Measurements from ENCODE around the gene NHSL2.

Gene NHSL2

DNA sequence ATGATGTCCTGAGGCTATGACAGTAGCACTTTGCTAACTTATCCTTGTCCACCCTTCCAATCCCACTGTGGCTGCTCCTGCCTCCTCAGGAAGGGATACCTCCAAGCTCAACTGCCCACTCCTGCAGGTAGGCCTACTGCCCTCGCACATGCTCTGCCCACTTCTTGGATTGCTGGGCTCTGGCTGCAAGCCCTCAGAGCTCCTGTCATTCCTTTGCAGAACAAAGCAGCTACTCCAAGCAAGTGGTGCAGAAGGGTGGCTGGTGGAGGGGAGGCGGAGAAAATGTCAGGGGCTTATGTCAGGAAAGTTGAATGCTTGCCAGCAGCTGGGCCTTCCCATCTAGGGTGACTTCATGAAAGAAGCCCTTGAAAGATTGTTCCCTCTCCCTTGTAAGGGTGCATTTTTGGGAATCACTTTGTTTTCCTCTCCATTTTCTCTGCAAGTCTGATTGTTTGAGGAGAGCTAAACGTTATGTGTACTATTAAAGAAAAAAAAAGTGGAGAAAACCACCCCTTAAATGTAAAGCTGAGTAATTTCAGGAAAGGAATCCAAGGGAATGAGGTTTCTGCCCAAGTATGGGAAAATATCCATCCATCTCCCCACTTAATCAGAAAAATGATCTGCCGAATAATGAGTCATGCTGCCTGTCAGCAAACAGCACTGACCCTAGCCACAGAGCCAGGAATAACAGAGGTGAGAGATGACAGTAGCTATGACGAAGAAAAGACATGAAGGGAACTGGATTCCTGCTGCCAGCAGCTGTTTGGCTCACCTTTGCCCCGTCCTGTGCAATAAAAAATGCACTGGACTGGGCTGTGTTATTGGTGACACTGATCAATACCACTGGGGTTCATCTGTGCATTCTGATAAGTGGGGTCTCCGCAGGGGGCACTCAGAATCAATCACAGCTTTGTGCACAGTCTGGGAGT, 119.1 kb downstream of the NHSL2 start:
- in situ Hi-C loops (cut with MboI; ENCODE audit: low sequenced_read_pairs, unreplicated experiment): no loop called here
- DNase-seq (ENCODE audit: low spot score): no peak
- TF ChIP-seq, protein P1, sequence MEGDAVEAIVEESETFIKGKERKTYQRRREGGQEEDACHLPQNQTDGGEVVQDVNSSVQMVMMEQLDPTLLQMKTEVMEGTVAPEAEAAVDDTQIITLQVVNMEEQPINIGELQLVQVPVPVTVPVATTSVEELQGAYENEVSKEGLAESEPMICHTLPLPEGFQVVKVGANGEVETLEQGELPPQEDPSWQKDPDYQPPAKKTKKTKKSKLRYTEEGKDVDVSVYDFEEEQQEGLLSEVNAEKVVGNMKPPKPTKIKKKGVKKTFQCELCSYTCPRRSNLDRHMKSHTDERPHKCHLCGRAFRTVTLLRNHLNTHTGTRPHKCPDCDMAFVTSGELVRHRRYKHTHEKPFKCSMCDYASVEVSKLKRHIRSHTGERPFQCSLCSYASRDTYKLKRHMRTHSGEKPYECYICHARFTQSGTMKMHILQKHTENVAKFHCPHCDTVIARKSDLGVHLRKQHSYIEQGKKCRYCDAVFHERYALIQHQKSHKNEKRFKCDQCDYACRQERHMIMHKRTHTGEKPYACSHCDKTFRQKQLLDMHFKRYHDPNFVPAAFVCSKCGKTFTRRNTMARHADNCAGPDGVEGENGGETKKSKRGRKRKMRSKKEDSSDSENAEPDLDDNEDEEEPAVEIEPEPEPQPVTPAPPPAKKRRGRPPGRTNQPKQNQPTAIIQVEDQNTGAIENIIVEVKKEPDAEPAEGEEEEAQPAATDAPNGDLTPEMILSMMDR (IDR thresholded peaks at IDR 0.05; ENCODE audit: borderline replicate concordance, control extremely low read depth, extremely low read depth, insufficient read depth, missing control alignments): no peak

DNA sequence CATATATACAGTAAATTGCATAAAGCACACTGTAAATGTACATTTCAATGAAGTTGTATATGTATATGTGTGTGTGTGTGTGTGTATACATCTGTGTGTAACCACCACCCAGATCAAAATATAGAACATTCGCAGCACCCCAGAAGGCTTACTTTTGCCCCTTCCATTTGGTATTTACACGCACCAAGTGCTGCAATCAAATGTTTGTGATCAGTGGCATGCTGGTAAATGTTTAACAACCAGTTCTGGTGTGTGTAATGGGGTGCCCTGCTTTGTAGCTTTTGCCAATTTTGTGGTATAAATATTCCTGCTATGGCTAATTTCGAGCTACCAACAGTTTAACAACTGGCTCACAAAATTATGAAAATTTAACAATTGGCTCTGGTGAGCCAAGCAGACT, 119.8 kb downstream of the NHSL2 start:
- TF ChIP-seq, protein P1 (IDR thresholded peaks at IDR 0.05; ENCODE audit: borderline replicate concordance, control extremely low read depth, extremely low read depth, insufficient read depth, missing control alignments): no peak
- DNase-seq (ENCODE audit: low spot score): no peak
- in situ Hi-C loops (cut with MboI; ENCODE audit: low sequenced_read_pairs, unreplicated experiment): no loop called here

DNA sequence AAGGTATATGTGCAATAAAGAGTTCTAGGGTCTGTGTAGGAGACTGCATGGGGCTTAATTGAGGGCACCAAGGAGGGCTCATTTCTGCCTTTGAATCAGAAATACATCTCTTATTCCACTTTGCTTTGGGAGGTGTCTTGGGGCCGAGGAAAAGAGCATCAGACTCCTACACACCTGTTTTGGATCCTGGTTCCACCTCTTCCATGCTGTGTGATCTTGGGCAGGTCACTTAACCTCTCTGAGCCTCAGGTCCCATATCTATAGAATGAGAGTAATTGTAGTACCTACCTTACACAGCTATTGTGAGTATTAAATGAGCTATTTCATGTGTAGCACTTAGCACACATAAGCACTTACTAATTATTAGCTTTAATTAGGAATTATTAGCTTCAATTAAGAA, 120.5 kb downstream of the NHSL2 start:
- in situ Hi-C loops (cut with MboI; ENCODE audit: low sequenced_read_pairs, unreplicated experiment): no loop called here
- TF ChIP-seq, protein P1 (IDR thresholded peaks at IDR 0.05; ENCODE audit: borderline replicate concordance, control extremely low read depth, extremely low read depth, insufficient read depth, missing control alignments): no peak
- DNase-seq (ENCODE audit: low spot score): no peak

DNA sequence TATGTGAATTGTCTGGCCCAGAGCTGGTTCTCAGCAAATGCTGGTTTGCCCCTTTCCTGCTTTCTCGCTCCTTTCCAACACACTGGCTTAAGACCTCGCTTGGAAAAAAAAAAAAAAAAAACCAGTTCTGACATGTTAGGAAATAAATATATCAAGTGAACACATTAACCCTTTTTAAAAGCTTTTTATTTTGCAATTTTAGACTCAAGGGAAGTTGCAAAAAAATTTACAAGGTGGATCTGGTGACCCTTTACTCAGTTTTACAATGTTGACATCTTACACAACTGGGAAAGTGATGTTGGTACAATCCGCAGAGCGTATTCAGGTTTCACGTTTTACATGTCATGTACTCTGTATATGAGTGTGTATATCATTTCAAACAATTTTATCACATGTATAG, 121.0 kb downstream of the NHSL2 start:
- in situ Hi-C loops (cut with MboI; ENCODE audit: low sequenced_read_pairs, unreplicated experiment): no loop called here
- TF ChIP-seq, protein P1 (IDR thresholded peaks at IDR 0.05; ENCODE audit: borderline replicate concordance, control extremely low read depth, extremely low read depth, insufficient read depth, missing control alignments): no peak
- DNase-seq (ENCODE audit: low spot score): no peak

DNA sequence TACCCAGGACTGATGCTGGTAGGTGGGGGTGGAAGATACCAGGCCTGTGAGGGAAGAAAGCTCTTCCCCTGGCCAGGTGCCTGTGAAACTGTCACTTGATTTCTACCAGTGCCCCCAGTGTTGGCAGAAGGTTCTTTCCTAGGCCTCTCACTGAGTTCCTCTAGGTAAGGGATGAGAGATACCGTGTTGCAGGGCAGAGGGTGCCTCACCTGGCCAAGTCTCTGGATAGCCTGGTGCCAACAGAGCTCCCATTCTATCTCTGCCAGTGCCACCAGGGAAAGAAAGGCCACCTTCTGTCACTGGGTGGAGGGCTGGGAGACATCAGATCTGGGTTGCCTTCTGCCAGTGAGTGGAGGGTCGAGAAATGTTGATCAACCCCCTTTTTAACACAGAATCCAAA, 127.0 kb downstream of the NHSL2 start:
- TF ChIP-seq, protein P1 (IDR thresholded peaks at IDR 0.05; ENCODE audit: borderline replicate concordance, control extremely low read depth, extremely low read depth, insufficient read depth, missing control alignments): no peak
- DNase-seq (ENCODE audit: low spot score): no peak
- in situ Hi-C loops (cut with MboI; ENCODE audit: low sequenced_read_pairs, unreplicated experiment): no loop called here

DNA sequence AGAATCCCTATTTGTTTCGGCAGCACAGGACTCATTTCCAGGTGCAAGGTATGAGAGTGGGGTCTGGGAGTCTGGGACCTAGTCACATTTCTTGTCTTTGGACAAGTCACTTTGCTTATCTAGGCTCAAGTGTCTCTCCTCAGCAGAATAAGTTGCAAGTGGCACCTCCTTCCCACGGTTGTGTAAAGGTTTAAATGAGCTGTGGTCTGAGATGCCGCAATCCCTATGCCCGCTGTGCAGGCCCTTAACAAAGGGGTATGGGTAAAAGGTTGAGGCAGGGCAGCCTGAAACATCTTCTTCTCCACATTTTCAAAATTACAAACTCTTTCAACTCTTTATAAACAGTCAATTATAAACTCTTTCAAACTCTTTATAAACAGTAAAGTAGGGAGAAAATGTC, 127.4 kb downstream of the NHSL2 start:
- TF ChIP-seq, protein P1 (IDR thresholded peaks at IDR 0.05; ENCODE audit: borderline replicate concordance, control extremely low read depth, extremely low read depth, insufficient read depth, missing control alignments): no peak
- in situ Hi-C loops (cut with MboI; ENCODE audit: low sequenced_read_pairs, unreplicated experiment): no loop called here
- no peak for DNase-seq (ENCODE audit: low spot score)
